Tibial nerve (tissue), 3 donors: Measurements from ENCODE around the gene GNA14.

Experiments used
- CTCF ChIP-seq, 5 experiments: fragments of 200-600 bp in 3 of 5; fragments of 450-650 bp in 2 of 5; sonication (generic) in 3 of 5; IDR thresholded peaks; one replicate each; pipeline ENCODE4 v1.5.1; 2016 to 2019; ENCODE audit warnings: antibody characterized with exemption in 5 of 5, mild to moderate bottlenecking in 3 of 5, moderate library complexity in 2 of 5
- POLR2A ChIP-seq, 2 donors: fragments of 450-650 bp; IDR thresholded peaks; one replicate each; pipeline ENCODE4 v1.6.1; 2017; ENCODE audit warnings: antibody characterized with exemption in 2 of 2, mild to moderate bottlenecking in 2 of 2, moderate library complexity in 2 of 2

- TF ChIP-seq CTCF (IDR thresholded peaks at IDR 0.05) (no peak), POLR2A (IDR thresholded peaks at IDR 0.05) (no peak)
These were observed 31.0 kb upstream of the GNA14 start for GRCh38 chr9:77679088-77679487.
